ENCODE measurements around the gene TNFSF9.

TNFSF9 gene

GRCh38 chr19:6530386-6531162, at the start of gene TNFSF9:
TNFSF9 (plus strand) TSS chr19:6531026; CDS start chr19:6531037, 11 bp downstream.
- no peak for TF ChIP-seq CTCF (IDR thresholded peaks at IDR 0.05; ENCODE audit: insufficient read depth, low read length, poor library complexity, severe bottlenecking)
- DNase-seq (ENCODE audit: extremely low read depth, insufficient read length) = peak; percentile 91
- no peaks in the 10 kb centered on the region for H3K27me3 ChIP-seq (replicated peaks; ENCODE audit: control insufficient read depth, insufficient read depth, low read length)
- peak within 1 kb of the TSS; percentile 98 for H3K4me3 ChIP-seq (replicated peaks; ENCODE audit: low read depth, low read length)
- peaks cover 11% of the 10 kb centered on the region for H3K36me3 ChIP-seq (ENCODE audit: control insufficient read depth, insufficient read depth, low read length)

- peak; percentile 84 for DNase-seq (ENCODE audit: extremely low read depth, insufficient read length)
- peak; percentile 62 for TF ChIP-seq CTCF (IDR thresholded peaks at IDR 0.05; ENCODE audit: insufficient read depth, low read length, poor library complexity, severe bottlenecking)
- Histone ChIP-seq H3K4me3 (replicated peaks; ENCODE audit: low read depth, low read length) (peak within 1 kb of the TSS; percentile 79), H3K27me3 (replicated peaks; ENCODE audit: control insufficient read depth, insufficient read depth, low read length) (no peaks in the 10 kb centered on the region), H3K36me3 (ENCODE audit: control insufficient read depth, insufficient read depth, low read length) (peaks cover 12% of the 10 kb centered on the region)
Observed at GRCh38 chr19:6481541-6482342, 49.1 kb upstream of the TNFSF9 start, which contains the start of gene DENND1C. DENND1C (minus strand) TSS chr19:6481787; CDS start chr19:6481695, 92 bp downstream.

GRCh38 chr19:6482343-6482686, 48.5 kb upstream of the TNFSF9 start:
- TF ChIP-seq CTCF (IDR thresholded peaks at IDR 0.05; ENCODE audit: insufficient read depth, low read length, poor library complexity, severe bottlenecking) = no peak

GRCh38 chr19:6483235-6483634, 47.6 kb upstream of the TNFSF9 start:
- no peak for TF ChIP-seq CTCF (IDR thresholded peaks at IDR 0.05; ENCODE audit: insufficient read depth, low read length, poor library complexity, severe bottlenecking)
- Histone ChIP-seq H3K36me3 (ENCODE audit: control insufficient read depth, insufficient read depth, low read length) (peaks cover 7% of the 10 kb centered on the region), H3K27me3 (replicated peaks; ENCODE audit: control insufficient read depth, insufficient read depth, low read length) (no peaks in the 10 kb centered on the region), H3K4me3 (replicated peaks; ENCODE audit: low read depth, low read length) (no peak overlapping the region)
- no peak for DNase-seq (ENCODE audit: extremely low read depth, insufficient read length)

More at GRCh38 chr19:6482343-6482686, 48.5 kb upstream of the TNFSF9 start:
- Histone ChIP-seq H3K27me3 (replicated peaks; ENCODE audit: control insufficient read depth, insufficient read depth, low read length) (no peaks in the 10 kb centered on the region), H3K4me3 (replicated peaks; ENCODE audit: low read depth, low read length) (no peak overlapping the region; the same call in 1 of the 2 replicates), H3K36me3 (ENCODE audit: control insufficient read depth, insufficient read depth, low read length) (peaks cover 7% of the 10 kb centered on the region)
- no peak for DNase-seq (ENCODE audit: extremely low read depth, insufficient read length)

GRCh38 chr19:6484230-6484629, 46.6 kb upstream of the TNFSF9 start:
- H3K27me3 ChIP-seq (replicated peaks; ENCODE audit: control insufficient read depth, insufficient read depth, low read length) = no peaks in the 10 kb centered on the region
- no peak for TF ChIP-seq CTCF (IDR thresholded peaks at IDR 0.05; ENCODE audit: insufficient read depth, low read length, poor library complexity, severe bottlenecking)
- no peak for DNase-seq (ENCODE audit: extremely low read depth, insufficient read length)
- H3K36me3 ChIP-seq (ENCODE audit: control insufficient read depth, insufficient read depth, low read length) = peaks cover 2% of the 10 kb centered on the region
- H3K4me3 ChIP-seq (replicated peaks; ENCODE audit: low read depth, low read length) = no peak overlapping the region

Data from GM06990 (cell line).